GM23338 (cell line): Measurements from ENCODE around the gene NSMCE1. TPM values are rescaled to one million over a fixed set of nuclear protein-coding genes. Genes with fewer than 3 reads are reported as not detected.
A peak's percentile ranks its signal among the peaks of the same experiment; 100 is the strongest.

Experiments used
- ATAC-seq: fragments of 200-7000 bp; cut with Tn5 transposase; 3 replicates; pipeline ENCODE4 v1.9.1; 2020
- DNase-seq: peaks from one replicate; pipeline ENCODE4 v3.0.0-alpha.2; 2015; ENCODE audit warnings: low spot score
- H2AFZ ChIP-seq: fragments of 200-600 bp; sonication (generic); 2 replicates; pipeline ENCODE4 v1.8.0; 2016; ENCODE audit warnings: antibody characterized with exemption, mild to moderate bottlenecking, moderate library complexity
- H3F3A ChIP-seq: fragments of 200-600 bp; sonication (generic); replicated peaks from 2 replicates; pipeline ENCODE4 v1.8.0; 2017; ENCODE audit warnings: antibody characterized with exemption, mixed run types, low read depth
- H3K27ac ChIP-seq: fragments of 200-600 bp; sonication (generic); 2 replicates; pipeline ENCODE4 v1.6.1; 2016; ENCODE audit warnings: low read depth
- H3K27me3 ChIP-seq: fragments of 200-600 bp; sonication (generic); 2 replicates; pipeline ENCODE4 v1.8.0; 2016; ENCODE audit warnings: mild to moderate bottlenecking, mixed run types, moderate library complexity; ENCODE audit not compliant: insufficient read depth
- H3K36me3 ChIP-seq: fragments of 200-600 bp; sonication (generic); 2 replicates; pipeline ENCODE4 v1.8.0; 2016; ENCODE audit warnings: mild to moderate bottlenecking; ENCODE audit not compliant: insufficient read depth
- H3K4me1 ChIP-seq: fragments of 200-600 bp; sonication (generic); 2 replicates; pipeline ENCODE4 v1.8.0; 2016; ENCODE audit warnings: mild to moderate bottlenecking, moderate library complexity; ENCODE audit not compliant: insufficient read depth
- H3K4me2 ChIP-seq: fragments of 200-600 bp; sonication (generic); 2 replicates; pipeline ENCODE4 v1.7.1; 2017; ENCODE audit warnings: mixed run types
- H3K4me3 ChIP-seq: fragments of 200-600 bp; sonication (generic); 2 replicates; pipeline ENCODE4 v1.6.1; 2016; ENCODE audit warnings: mixed run types
- H3K79me2 ChIP-seq: fragments of 200-600 bp; sonication (generic); replicated peaks from 2 replicates; pipeline ENCODE4 v1.8.0; 2017; ENCODE audit warnings: mild to moderate bottlenecking; ENCODE audit not compliant: insufficient read depth
- H3K9me2 ChIP-seq: fragments of 200-600 bp; sonication (generic); 2 replicates; pipeline ENCODE4 v1.8.0; 2017; ENCODE audit not compliant: insufficient read depth
- H4K20me1 ChIP-seq: fragments of 200-600 bp; sonication (generic); replicated peaks from 2 replicates; pipeline ENCODE4 v1.8.0; 2017; ENCODE audit warnings: mild to moderate bottlenecking; ENCODE audit not compliant: insufficient read depth
- H3K27ac Mint-ChIP-seq: 2 replicates; pipeline ENCODE4 v1.8.0; 2020; ENCODE audit warnings: inconsistent platforms, mild to moderate bottlenecking, moderate library complexity, mixed read lengths
- H3K27me3 Mint-ChIP-seq: 3 replicates; pipeline ENCODE4 v1.8.0; 2022; ENCODE audit warnings: low read depth, mild to moderate bottlenecking, moderate library complexity, mixed read lengths, inconsistent platforms; ENCODE audit not compliant: insufficient read depth, poor library complexity
- H3K36me3 Mint-ChIP-seq: 3 replicates; pipeline ENCODE4 v1.8.0; 2021; ENCODE audit warnings: low read depth, mild to moderate bottlenecking, inconsistent platforms, moderate library complexity, mixed read lengths
- H3K4me1 Mint-ChIP-seq: 3 replicates; pipeline ENCODE4 v1.8.0; 2020; ENCODE audit warnings: mild to moderate bottlenecking, inconsistent platforms, mixed read lengths
- H3K4me3 Mint-ChIP-seq: 3 replicates; pipeline ENCODE4 v1.8.0; 2021; ENCODE audit warnings: moderate library complexity, mild to moderate bottlenecking, inconsistent platforms, mixed read lengths
- H3K9me3 Mint-ChIP-seq: 3 replicates; pipeline ENCODE4 v1.8.0; 2020; ENCODE audit warnings: moderate library complexity, mild to moderate bottlenecking, inconsistent platforms, mixed read lengths
- CREB1 ChIP-seq: fragments of 250-450 bp; sonication (Bioruptor Pico); IDR thresholded peaks from 2 replicates; pipeline ENCODE4 v1.5.0; 2020; ENCODE audit warnings: low read depth, mild to moderate bottlenecking, moderate library complexity
- ETS1 ChIP-seq: IDR thresholded peaks from 2 replicates; pipeline ENCODE4 v1.6.1; 2016; ENCODE audit warnings: antibody characterized with exemption
- EZH2 ChIP-seq: fragments of 200-600 bp; sonication (generic); IDR thresholded peaks from one replicate; pipeline ENCODE4 v1.8.0; 2017; ENCODE audit warnings: antibody characterized with exemption, mild to moderate bottlenecking, low read depth; ENCODE audit not compliant: unreplicated experiment
- EZH2phosphoT487 ChIP-seq: fragments of 200-600 bp; sonication (generic); IDR thresholded peaks from one replicate; pipeline ENCODE4 v1.8.1; 2018; ENCODE audit warnings: antibody characterized with exemption; ENCODE audit not compliant: unreplicated experiment
- JUNB ChIP-seq: IDR thresholded peaks from one replicate; pipeline ENCODE4 v1.6.1; 2016; ENCODE audit warnings: antibody characterized with exemption; ENCODE audit not compliant: unreplicated experiment
- NANOG ChIP-seq: IDR thresholded peaks from 2 replicates; pipeline ENCODE4 v1.6.1; 2016; ENCODE audit warnings: antibody characterized with exemption, borderline replicate concordance
- POLR2AphosphoS5 ChIP-seq: IDR thresholded peaks from 2 replicates; pipeline ENCODE4 v1.6.1; 2016; ENCODE audit warnings: antibody characterized with exemption, low read depth
- STAT1 ChIP-seq: IDR thresholded peaks from one replicate; pipeline ENCODE4 v1.6.1; 2016; ENCODE audit warnings: antibody characterized with exemption; ENCODE audit not compliant: unreplicated experiment
- ZNF114 ChIP-seq: fragments of 250-450 bp; sonication (Bioruptor Pico); IDR thresholded peaks from 2 replicates; pipeline ENCODE4 v1.5.0; 2020; ENCODE audit warnings: mild to moderate bottlenecking, moderate library complexity
- ZNF331 ChIP-seq: fragments of 250-450 bp; sonication (Bioruptor Pico); IDR thresholded peaks from 2 replicates; pipeline ENCODE4 v1.5.0; 2020; ENCODE audit warnings: low read depth, mild to moderate bottlenecking, moderate library complexity
- polyA plus RNA-seq: library from polyadenylated mRNA; unstranded; fragments of >200 nt; fragmentation: Nextera tagmentation; extraction: Ambion mirVana; gene quantifications from 2 replicates; pipeline ENCODE4 v1.2.1, GENCODE V29; 2016
- total RNA-seq: library from RNA; depleted of rRNA; stranded (reverse); fragments of >200 nt; shearing (Covaris generic); gene quantifications from 2 replicates; pipeline ENCODE4 v1.2.3, GENCODE V29; 2014
- TF ChIP-seq, protein P1 (sequence below): IDR thresholded peaks from one replicate; pipeline ENCODE4 v1.6.1; 2018; ENCODE audit warnings: antibody characterized with exemption; ENCODE audit not compliant: unreplicated experiment
- TF ChIP-seq, protein P2 (sequence below), 2 experiments: fragments of 200-600 bp in 1 of 2; sonication (generic) in 1 of 2; conservative IDR thresholded peaks; 2 replicates each; pipeline versions ENCODE4 v1.5.1 to v1.6.1; 2016 to 2017; ENCODE audit warnings: antibody characterized with exemption in 2 of 2, low read depth in 2 of 2, mild to moderate bottlenecking in 2 of 2, moderate library complexity in 1 of 2
- TF ChIP-seq, protein P3 (sequence below): fragments of 250-450 bp; sonication (Bioruptor Pico); IDR thresholded peaks from 2 replicates; pipeline ENCODE4 v1.5.0; 2020; ENCODE audit warnings: mild to moderate bottlenecking, moderate library complexity

NSMCE1 gene
- total and polyA plus RNA-seq, 2 experiments from 2014 or later = 30.6 to 50.8 TPM

- Mint-ChIP-seq H3K36me3 (no peaks in the 10 kb centered on the region), H3K27ac (no peak overlapping the region), H3K9me3 (peaks cover 18% of the 10 kb centered on the region), H3K4me3 (no peak overlapping the region), H3K27me3 (peaks cover 22% of the 10 kb centered on the region), H3K4me1 (peaks cover 18% of the 10 kb centered on the region)
- Histone ChIP-seq H3K4me1 (no peaks in the 10 kb centered on the region), H3K9me2 (no peaks in the 10 kb centered on the region), H3K27me3 (no peaks in the 10 kb centered on the region), H3K36me3 (no peaks in the 10 kb centered on the region), H3K4me3 (no peak overlapping the region), H3F3A (no peaks in the 10 kb centered on the region), H3K27ac (no peak overlapping the region), H3K4me2 (no peak overlapping the region), H3K79me2 (no peaks in the 10 kb centered on the region), H4K20me1 (no peaks in the 10 kb centered on the region), H2AFZ (peak overlapping the region; percentile 25; the same call in 1 of the 2 replicates)
- DNase-seq (no peak), ATAC-seq (no peak)
- no peak for TF ChIP-seq NANOG
- TF ChIP-seq ZNF114 = no peak
- no peak for TF ChIP-seq ETS1
- TF ChIP-seq, protein P1, sequence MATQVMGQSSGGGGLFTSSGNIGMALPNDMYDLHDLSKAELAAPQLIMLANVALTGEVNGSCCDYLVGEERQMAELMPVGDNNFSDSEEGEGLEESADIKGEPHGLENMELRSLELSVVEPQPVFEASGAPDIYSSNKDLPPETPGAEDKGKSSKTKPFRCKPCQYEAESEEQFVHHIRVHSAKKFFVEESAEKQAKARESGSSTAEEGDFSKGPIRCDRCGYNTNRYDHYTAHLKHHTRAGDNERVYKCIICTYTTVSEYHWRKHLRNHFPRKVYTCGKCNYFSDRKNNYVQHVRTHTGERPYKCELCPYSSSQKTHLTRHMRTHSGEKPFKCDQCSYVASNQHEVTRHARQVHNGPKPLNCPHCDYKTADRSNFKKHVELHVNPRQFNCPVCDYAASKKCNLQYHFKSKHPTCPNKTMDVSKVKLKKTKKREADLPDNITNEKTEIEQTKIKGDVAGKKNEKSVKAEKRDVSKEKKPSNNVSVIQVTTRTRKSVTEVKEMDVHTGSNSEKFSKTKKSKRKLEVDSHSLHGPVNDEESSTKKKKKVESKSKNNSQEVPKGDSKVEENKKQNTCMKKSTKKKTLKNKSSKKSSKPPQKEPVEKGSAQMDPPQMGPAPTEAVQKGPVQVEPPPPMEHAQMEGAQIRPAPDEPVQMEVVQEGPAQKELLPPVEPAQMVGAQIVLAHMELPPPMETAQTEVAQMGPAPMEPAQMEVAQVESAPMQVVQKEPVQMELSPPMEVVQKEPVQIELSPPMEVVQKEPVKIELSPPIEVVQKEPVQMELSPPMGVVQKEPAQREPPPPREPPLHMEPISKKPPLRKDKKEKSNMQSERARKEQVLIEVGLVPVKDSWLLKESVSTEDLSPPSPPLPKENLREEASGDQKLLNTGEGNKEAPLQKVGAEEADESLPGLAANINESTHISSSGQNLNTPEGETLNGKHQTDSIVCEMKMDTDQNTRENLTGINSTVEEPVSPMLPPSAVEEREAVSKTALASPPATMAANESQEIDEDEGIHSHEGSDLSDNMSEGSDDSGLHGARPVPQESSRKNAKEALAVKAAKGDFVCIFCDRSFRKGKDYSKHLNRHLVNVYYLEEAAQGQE = no peak
- TF ChIP-seq CREB1 (CRISPR knock-in tag) = no peak
- TF ChIP-seq ZNF331 (CRISPR knock-in tag) = no peak
- no peak for TF ChIP-seq EZH2phosphoT487
- TF ChIP-seq, protein P2, sequence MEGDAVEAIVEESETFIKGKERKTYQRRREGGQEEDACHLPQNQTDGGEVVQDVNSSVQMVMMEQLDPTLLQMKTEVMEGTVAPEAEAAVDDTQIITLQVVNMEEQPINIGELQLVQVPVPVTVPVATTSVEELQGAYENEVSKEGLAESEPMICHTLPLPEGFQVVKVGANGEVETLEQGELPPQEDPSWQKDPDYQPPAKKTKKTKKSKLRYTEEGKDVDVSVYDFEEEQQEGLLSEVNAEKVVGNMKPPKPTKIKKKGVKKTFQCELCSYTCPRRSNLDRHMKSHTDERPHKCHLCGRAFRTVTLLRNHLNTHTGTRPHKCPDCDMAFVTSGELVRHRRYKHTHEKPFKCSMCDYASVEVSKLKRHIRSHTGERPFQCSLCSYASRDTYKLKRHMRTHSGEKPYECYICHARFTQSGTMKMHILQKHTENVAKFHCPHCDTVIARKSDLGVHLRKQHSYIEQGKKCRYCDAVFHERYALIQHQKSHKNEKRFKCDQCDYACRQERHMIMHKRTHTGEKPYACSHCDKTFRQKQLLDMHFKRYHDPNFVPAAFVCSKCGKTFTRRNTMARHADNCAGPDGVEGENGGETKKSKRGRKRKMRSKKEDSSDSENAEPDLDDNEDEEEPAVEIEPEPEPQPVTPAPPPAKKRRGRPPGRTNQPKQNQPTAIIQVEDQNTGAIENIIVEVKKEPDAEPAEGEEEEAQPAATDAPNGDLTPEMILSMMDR (conservative IDR thresholded peaks at IDR 0.05; ENCODE audit: low read depth in 2 of 2) = no peak
- TF ChIP-seq, protein P3, sequence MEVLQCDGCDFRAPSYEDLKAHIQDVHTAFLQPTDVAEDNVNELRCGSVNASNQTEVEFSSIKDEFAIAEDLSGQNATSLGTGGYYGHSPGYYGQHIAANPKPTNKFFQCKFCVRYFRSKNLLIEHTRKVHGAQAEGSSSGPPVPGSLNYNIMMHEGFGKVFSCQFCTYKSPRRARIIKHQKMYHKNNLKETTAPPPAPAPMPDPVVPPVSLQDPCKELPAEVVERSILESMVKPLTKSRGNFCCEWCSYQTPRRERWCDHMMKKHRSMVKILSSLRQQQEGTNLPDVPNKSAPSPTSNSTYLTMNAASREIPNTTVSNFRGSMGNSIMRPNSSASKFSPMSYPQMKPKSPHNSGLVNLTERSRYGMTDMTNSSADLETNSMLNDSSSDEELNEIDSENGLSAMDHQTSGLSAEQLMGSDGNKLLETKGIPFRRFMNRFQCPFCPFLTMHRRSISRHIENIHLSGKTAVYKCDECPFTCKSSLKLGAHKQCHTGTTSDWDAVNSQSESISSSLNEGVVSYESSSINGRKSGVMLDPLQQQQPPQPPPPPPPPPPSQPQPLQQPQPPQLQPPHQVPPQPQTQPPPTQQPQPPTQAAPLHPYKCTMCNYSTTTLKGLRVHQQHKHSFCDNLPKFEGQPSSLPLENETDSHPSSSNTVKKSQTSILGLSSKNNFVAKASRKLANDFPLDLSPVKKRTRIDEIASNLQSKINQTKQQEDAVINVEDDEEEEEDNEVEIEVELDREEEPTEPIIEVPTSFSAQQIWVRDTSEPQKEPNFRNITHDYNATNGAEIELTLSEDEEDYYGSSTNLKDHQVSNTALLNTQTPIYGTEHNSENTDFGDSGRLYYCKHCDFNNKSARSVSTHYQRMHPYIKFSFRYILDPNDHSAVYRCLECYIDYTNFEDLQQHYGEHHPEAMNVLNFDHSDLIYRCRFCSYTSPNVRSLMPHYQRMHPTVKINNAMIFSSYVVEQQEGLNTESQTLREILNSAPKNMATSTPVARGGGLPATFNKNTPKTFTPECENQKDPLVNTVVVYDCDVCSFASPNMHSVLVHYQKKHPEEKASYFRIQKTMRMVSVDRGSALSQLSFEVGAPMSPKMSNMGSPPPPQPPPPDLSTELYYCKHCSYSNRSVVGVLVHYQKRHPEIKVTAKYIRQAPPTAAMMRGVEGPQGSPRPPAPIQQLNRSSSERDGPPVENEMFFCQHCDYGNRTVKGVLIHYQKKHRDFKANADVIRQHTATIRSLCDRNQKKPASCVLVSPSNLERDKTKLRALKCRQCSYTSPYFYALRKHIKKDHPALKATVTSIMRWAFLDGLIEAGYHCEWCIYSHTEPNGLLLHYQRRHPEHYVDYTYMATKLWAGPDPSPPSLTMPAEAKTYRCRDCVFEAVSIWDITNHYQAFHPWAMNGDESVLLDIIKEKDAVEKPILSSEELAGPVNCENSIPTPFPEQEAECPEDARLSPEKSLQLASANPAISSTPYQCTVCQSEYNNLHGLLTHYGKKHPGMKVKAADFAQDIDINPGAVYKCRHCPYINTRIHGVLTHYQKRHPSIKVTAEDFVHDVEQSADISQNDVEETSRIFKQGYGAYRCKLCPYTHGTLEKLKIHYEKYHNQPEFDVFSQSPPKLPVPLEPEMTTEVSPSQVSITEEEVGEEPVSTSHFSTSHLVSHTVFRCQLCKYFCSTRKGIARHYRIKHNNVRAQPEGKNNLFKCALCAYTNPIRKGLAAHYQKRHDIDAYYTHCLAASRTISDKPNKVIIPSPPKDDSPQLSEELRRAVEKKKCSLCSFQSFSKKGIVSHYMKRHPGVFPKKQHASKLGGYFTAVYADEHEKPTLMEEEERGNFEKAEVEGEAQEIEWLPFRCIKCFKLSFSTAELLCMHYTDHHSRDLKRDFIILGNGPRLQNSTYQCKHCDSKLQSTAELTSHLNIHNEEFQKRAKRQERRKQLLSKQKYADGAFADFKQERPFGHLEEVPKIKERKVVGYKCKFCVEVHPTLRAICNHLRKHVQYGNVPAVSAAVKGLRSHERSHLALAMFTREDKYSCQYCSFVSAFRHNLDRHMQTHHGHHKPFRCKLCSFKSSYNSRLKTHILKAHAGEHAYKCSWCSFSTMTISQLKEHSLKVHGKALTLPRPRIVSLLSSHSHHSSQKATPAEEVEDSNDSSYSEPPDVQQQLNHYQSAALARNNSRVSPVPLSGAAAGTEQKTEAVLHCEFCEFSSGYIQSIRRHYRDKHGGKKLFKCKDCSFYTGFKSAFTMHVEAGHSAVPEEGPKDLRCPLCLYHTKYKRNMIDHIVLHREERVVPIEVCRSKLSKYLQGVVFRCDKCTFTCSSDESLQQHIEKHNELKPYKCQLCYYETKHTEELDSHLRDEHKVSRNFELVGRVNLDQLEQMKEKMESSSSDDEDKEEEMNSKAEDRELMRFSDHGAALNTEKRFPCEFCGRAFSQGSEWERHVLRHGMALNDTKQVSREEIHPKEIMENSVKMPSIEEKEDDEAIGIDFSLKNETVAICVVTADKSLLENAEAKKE (CRISPR knock-in tag) = no peak
- TF ChIP-seq JUNB = no peak
- no peak for TF ChIP-seq STAT1
- TF ChIP-seq EZH2 = no peak
- TF ChIP-seq POLR2AphosphoS5 = no peak
These were observed 69.4 kb downstream of the NSMCE1 start for GRCh38 chr16:27199235-27199586.
